Effector memory CD4-positive, alpha-beta T cell (primary cell): ENCODE data around the gene ENPP6.

Experiments used
- DNase-seq, 3 donors: peaks; one replicate each; pipeline ENCODE4 v3.0.0-alpha.2; 2020
- H3K27ac ChIP-seq: 2 replicates; pipeline ENCODE4 v1.7.0; 2013; ENCODE audit warnings: mild to moderate bottlenecking, low read length, moderate library complexity; ENCODE audit not compliant: insufficient read depth, poor library complexity, severe bottlenecking
- H3K27me3 ChIP-seq: replicated peaks from 2 replicates; pipeline ENCODE4 v1.7.0; 2013; ENCODE audit warnings: mild to moderate bottlenecking, low read length; ENCODE audit not compliant: insufficient read depth, control insufficient read depth, poor library complexity, severe bottlenecking
- H3K36me3 ChIP-seq: 2 replicates; pipeline ENCODE4 v1.7.0; 2013; ENCODE audit warnings: mild to moderate bottlenecking, low read length, moderate library complexity; ENCODE audit not compliant: control insufficient read depth, insufficient read depth
- H3K4me1 ChIP-seq: 2 replicates; pipeline ENCODE4 v1.7.0; 2013; ENCODE audit warnings: low read length, mild to moderate bottlenecking; ENCODE audit not compliant: control insufficient read depth, insufficient read depth, poor library complexity, severe bottlenecking
- H3K4me3 ChIP-seq: 2 replicates; pipeline ENCODE4 v1.7.0; 2013; ENCODE audit warnings: low read length, low read depth, mild to moderate bottlenecking; ENCODE audit not compliant: insufficient read depth, poor library complexity, severe bottlenecking
- H3K9me3 ChIP-seq: 2 replicates; pipeline ENCODE4 v1.7.0; 2013; ENCODE audit warnings: mild to moderate bottlenecking, low read length, moderate library complexity; ENCODE audit not compliant: control insufficient read depth

The ENPP6 gene

DNA sequence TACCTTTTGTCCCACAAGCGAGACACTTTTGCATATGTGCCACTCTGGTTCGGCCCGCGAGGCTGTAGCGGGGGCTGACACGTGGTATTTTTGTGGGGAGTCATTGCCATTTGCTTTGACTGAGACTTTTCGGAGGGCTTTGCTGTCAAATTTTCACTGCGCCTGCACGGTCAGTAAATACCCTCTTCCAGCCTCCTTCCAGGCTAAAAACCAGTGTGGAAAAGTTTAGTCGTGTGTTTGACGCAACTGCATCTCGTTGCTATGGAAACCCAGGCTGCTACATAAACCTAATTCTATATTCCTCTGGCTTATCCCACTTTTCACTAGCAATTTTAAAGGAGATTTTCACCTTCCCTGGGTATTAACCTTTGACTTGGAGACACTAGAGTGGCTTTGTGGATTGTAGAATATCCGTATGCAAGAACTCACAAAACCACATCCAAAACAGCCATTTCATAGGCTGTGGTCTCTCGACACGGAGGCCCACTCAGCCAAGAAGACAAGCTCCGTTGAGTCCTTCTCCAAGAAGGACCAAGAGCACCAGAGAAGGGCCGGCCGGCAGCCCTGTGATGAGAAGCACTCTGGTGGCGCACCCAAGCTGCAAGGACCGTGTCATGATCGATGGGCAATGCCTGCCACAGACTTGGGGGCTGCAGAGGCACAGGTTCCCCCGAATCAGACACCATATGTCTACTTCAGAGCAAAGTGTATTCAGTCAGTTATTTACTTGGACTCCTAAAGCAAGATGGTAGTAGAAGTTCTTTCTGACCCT, 38.4 kb upstream of the ENPP6 start:
- no peaks in the 10 kb centered on the region for H3K36me3 ChIP-seq
- no peak for DNase-seq
- H3K9me3 ChIP-seq = no peaks in the 10 kb centered on the region
- no peaks in the 10 kb centered on the region for H3K4me1 ChIP-seq
- H3K4me3 ChIP-seq = no peak overlapping the region
- no peak overlapping the region for H3K27ac ChIP-seq
- no peaks in the 10 kb centered on the region for H3K27me3 ChIP-seq

DNA sequence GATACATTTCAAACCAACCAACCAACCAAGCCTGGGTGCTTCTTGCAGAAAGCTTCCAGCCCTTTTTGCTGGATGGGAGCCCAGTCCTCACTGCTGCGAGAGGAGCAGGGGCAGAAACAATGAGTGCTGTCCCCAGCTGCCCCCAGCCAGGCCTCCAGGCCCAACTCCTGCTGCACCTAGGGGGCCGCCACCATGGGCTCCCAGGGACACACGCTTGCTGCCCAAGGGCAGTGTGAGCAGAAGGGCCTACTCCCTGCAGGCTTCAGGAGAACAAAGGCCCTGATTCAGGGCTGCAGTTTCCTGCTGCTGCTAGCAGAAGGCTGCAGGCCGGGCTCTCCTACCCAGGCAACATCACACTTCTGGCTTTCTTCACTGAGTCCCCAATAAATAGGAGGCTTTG, 37.7 kb upstream of the ENPP6 start:
- DNase-seq = no peak
- Histone ChIP-seq H3K36me3 (no peaks in the 10 kb centered on the region), H3K4me1 (no peaks in the 10 kb centered on the region), H3K4me3 (no peak overlapping the region), H3K27me3 (no peaks in the 10 kb centered on the region), H3K27ac (no peak overlapping the region), H3K9me3 (no peaks in the 10 kb centered on the region)

DNA sequence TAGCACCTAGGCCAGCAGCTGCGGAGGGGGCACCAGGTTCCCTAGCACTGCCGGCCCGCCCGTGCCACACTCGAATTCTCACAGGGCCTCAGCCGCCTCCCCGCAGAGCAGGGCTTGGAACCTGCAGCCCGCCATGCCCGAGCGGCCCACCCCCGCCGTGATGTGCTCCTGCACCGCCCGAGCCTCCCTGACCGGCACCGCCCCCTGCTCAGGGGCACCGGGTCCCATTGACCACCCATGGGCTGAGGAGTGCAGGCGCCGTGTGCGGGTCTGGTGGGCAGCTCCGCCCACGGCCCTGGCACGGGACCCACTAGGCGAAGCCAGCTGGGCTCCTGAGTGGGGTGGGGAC, 35.4 kb upstream of the ENPP6 start:
- H3K4me3 ChIP-seq = no peak overlapping the region
- no peaks in the 10 kb centered on the region for H3K36me3 ChIP-seq
- H3K9me3 ChIP-seq = no peaks in the 10 kb centered on the region
- H3K27ac ChIP-seq = no peak overlapping the region
- DNase-seq = no peak
- H3K4me1 ChIP-seq = no peaks in the 10 kb centered on the region
- H3K27me3 ChIP-seq = no peaks in the 10 kb centered on the region

DNA sequence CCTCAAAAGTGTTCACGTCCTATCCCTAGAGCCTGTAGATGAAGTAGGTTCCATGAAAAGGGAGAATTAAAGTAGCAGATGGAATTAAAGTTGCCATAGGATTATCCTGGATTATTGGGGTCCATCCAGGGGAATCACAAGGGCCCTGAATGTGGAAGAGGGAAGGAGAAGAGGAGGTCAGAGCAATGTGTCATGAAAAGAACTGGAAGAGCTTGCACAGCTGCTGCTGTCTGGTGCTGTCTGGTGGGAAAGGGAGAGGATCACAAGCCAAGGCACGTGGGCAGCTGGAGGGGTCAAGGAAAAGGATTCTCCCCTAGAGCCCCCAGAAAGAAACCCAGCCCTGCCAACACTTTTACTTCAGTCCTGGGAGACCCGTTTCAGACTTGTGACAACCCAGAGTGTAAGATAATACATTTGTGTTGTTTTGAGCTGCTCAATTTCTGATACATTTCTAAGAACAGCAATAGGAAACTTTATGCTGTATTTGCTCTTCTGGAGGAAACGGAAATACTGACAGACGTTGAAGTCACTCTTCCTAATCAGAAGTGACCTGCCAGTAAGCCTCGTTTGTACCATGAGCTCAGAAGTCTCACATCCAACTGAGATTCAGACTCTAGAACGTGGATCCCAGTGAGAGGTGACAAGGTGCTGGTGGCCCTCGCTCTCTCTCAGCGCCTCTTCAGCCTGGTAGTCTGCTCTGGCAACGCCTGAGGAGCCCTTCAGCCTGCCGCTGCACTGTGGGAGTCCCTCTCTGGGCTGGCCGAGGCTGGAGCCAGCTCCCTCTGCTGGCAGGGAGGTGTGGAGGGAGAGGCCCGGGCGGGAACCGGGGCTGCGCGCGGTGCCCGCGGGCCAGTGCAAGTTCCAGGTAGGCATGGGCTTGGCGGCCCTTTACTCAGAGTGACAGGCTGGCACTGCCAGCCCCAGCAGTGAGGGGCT, 34.7 kb upstream of the ENPP6 start:
- Histone ChIP-seq H3K4me1 (no peaks in the 10 kb centered on the region), H3K9me3 (no peaks in the 10 kb centered on the region), H3K27ac (no peak overlapping the region), H3K4me3 (no peak overlapping the region), H3K27me3 (no peaks in the 10 kb centered on the region), H3K36me3 (no peaks in the 10 kb centered on the region)
- no peak for DNase-seq

DNA sequence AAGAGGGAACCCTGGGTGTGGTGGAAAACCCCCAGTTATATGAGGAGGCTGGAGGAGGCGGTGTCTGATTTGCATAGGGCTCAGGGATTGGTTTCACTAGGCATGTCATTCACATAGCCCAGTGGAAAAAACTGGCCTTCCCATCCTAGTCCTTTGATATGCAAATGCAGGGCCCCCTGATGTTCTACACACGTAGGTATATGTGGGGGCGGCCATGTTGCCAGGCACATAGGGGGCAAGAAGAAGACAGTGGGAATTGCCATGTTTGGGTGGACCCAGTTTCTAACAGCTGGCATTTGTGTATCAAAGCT, 34.0 kb upstream of the ENPP6 start:
- Histone ChIP-seq H3K27ac (no peak overlapping the region), H3K4me3 (no peak overlapping the region), H3K36me3 (no peaks in the 10 kb centered on the region), H3K9me3 (no peaks in the 10 kb centered on the region), H3K27me3 (no peaks in the 10 kb centered on the region), H3K4me1 (no peaks in the 10 kb centered on the region)
- DNase-seq = no peak

DNA sequence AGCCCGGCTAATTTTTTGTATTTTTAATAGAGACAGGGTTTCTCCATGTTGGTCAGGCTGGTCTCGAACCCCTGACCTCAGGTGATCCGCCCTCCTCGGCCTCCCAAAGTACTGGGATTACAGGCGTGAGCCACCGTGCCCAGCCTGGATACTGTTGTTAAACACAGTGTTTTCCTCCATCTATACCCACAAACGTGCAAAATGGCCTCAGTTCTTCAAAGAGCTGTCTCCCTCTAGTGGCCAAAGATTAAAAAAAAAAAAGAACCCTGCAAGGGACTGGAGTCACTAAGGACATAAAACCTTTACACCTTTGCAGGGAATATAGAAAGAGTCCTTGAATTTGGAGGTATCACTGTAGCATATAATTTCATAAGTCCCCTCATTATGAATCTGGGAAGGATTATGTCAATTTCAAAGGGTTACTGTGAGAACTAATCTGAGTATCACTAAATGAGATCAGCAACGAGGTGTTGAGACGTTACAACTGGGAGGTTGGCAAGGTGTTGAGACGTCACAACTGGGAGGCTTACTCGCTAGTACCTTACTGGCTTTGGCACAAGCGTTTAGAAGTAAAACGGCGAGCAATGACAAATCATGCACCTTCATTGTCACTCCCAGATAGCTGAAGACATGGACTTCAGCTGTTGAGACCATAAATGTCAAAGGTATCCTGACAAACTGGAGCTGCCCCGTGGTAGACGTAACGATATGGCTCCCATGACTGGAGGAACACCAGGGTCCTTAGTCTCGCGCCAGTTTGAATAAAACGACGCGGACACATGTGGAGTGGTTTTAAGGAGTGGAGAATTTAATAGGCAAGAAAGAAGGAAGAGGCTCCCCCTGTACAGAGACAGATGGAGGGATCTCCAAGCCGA, 33.4 kb upstream of the ENPP6 start:
- Histone ChIP-seq H3K9me3 (no peaks in the 10 kb centered on the region), H3K27ac (no peak overlapping the region), H3K4me1 (no peaks in the 10 kb centered on the region), H3K4me3 (no peak overlapping the region), H3K36me3 (no peaks in the 10 kb centered on the region), H3K27me3 (no peaks in the 10 kb centered on the region)
- no peak for DNase-seq

DNA sequence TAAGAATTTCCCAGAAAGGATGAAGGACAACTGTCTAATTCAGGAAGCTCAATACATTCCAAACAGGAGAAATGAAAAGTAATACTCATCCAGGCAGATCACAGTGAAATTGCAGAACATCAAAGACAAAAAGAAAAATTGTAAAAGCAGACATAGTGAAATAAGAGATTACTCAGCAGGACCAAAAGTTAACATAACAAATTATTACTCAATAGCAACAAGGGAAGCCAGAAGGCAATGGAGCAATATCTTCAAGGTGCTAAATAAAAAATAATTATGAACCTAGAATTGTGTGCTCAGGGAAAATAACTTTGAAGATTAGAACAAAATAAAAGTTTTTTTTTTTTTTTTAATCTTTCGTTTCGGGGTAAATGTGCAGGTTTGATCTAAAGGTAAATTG, 30.5 kb upstream of the ENPP6 start:
- H3K4me3 ChIP-seq = no peak overlapping the region
- H3K4me1 ChIP-seq = no peaks in the 10 kb centered on the region
- H3K9me3 ChIP-seq = no peaks in the 10 kb centered on the region
- H3K36me3 ChIP-seq = no peaks in the 10 kb centered on the region
- no peak for DNase-seq
- no peaks in the 10 kb centered on the region for H3K27me3 ChIP-seq
- no peak overlapping the region for H3K27ac ChIP-seq

DNA sequence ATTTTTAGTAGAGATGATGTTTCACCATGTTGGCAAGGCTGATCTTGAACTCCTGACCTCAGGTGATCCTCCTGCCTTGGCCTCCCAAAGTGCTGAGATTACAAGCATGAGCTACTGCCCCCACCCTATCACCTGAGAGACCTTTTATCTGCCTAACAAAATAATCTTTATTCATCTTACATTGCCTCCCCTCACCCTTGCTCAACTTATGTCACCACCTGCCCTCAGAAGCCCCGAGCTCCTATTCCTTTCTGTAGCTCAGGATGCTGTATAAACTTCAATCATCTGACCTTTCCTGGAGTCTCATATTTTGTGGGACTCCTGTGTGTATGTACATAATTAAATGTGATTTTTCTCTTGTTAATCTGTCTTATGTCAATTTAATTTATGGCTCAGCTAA, 29.7 kb upstream of the ENPP6 start:
- Histone ChIP-seq H3K36me3 (no peaks in the 10 kb centered on the region), H3K9me3 (no peaks in the 10 kb centered on the region), H3K4me1 (no peaks in the 10 kb centered on the region), H3K27ac (no peak overlapping the region), H3K27me3 (no peaks in the 10 kb centered on the region), H3K4me3 (no peak overlapping the region)
- DNase-seq = no peak

DNA sequence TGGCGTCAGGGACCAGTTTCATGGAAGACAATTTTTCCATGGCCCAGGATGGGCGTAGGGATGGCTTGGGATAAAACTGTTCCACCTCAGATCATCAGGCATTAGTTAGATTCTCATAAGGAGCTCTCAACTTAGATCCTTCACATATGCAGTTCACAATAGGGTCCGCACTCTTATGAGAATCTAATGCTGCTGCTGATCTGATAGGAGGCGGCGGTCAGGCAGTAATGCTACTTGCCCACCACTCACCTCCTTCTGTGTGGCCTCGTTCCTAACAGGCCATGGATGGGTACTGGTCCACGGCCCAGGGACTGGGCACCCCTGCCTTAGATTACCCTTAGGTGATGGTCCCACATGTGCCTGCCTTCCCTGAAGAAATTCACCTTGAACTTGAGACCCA, 28.8 kb upstream of the ENPP6 start:
- no peak overlapping the region for H3K27ac ChIP-seq
- H3K36me3 ChIP-seq = no peaks in the 10 kb centered on the region
- no peaks in the 10 kb centered on the region for H3K27me3 ChIP-seq
- DNase-seq = no peak
- H3K4me1 ChIP-seq = no peaks in the 10 kb centered on the region
- no peak overlapping the region for H3K4me3 ChIP-seq
- no peaks in the 10 kb centered on the region for H3K9me3 ChIP-seq
